ENCODE results near the gene HRK.

HRK gene

GRCh38 chr12:116887897-116888296 is 6.7 kb upstream of the HRK start:
- no peak for TF ChIP-seq POLR2A (IDR thresholded peaks at IDR 0.05; ENCODE audit: low read depth, low read length)
- no peak for DNase-seq (ENCODE audit: insufficient read length, low spot score)
- FAIRE-seq: no peak

GRCh38 chr12:116887244-116887643 is 6.0 kb upstream of the HRK start:
- TF ChIP-seq POLR2A (IDR thresholded peaks at IDR 0.05; ENCODE audit: low read depth, low read length): no peak
- DNase-seq (ENCODE audit: insufficient read length, low spot score) (no peak), FAIRE-seq (no peak)

DNA sequence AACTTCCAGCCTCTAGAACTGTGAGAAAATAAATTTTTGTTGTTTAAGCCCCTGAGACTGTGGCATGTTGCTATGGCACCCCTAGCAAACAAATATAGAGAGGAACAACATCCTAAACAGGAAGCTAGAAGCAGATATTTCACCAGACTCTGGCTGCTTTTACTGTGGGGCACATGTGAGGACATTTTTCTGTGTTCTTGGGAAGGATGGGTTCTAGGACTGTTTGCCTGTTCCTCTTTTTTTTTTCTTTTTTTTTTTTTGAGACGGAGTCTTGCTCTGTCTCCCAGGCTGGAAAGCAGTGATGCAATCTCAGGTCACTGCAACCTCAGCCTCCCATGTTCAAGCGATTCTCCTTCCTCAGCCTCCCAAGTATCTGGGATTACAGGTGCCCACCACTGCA is 4.2 kb upstream of the HRK start:
- DNase-seq (ENCODE audit: insufficient read length, low spot score) (no peak), FAIRE-seq (no peak)
- TF ChIP-seq POLR2A (IDR thresholded peaks at IDR 0.05; ENCODE audit: low read depth, low read length): no peak

DNA sequence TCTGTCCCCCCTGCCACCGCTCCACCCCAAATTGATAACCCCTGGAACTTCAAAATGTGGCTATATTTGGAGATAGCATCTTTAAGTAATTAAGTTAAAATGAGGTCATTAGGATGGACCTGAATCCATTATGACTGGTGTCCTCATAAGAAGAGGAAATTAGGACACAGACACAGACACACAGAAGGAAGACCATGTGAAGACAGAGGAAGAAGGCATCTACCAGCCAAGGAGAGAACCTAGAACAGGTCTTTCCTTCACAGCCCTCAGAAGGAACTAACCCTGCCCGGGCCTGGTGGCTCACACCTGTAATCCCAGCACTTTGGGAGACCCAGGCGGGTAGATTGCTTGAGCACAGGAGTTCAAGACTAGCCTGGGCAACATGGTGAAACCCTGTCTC is 3.6 kb upstream of the HRK start:
- no peak for DNase-seq (ENCODE audit: insufficient read length, low spot score)
- TF ChIP-seq POLR2A (IDR thresholded peaks at IDR 0.05; ENCODE audit: low read depth, low read length): no peak
- FAIRE-seq: no peak

GRCh38 chr12:116882742-116883141 is 1.5 kb upstream of the HRK start:
- no peak for DNase-seq (ENCODE audit: insufficient read length, low spot score)

DNA sequence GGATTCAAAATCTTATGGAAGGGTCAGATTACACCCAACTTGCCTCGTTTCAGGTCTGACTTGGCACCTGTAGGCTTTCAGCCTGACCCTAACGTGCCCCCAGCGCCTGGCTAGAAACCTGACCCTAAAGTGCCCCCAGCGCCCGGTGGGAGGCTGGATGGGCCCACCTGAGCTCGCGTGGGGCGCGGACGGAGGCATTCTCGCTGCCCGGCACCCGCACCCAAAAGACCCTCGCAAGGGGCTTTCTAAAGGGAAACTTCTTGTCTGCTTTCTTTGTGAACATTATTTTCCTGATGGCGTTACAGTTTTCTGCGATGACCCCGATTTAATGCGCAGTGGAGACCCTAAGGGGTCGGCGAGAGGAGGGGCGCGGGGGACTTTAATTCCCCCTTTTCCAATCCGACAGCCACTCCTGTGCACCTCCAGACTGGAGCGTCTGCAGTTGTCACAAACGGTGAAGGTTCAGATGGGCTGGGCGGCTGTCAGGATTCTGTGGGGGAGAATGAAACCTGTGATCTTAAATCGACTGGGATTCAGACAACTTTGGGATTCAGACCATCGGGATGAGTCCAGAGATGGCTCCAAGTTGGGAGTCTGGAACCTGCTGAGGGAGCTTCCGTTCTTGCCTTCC is 751 bp upstream of the HRK start:
- FAIRE-seq: no peak

More at GRCh38 chr12:116882742-116883141, 1.5 kb upstream of the HRK start:
- no peak for FAIRE-seq
- no peak for TF ChIP-seq POLR2A (IDR thresholded peaks at IDR 0.05; ENCODE audit: low read depth, low read length)

DNA sequence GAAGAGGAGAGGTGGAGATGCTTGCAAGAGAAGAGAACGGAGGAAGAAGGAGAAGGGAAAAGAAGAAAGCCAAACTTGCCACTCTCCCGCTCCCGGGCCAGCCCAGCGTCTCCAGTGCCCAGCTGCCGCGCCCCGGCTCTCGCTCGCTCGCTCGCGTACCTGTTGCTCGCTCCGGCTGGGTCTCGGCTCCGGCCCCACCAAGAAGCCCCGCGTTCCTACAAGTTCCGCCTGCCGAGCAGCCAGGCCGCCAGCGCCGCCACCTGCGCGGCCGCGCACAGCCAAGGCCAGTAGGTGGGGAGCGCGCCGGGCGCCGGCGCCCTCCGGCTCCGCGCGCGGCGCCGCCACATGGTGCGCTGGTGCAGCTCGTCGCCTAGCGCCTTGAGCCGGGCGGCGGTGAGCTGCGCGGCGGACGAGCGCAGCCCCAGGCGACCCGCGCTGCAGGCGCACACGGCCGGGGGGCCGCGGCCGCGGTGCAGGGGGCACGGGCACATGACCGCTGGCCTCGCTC is 370 bp downstream of the HRK start:
- DNase-seq (ENCODE audit: insufficient read length, low spot score): peak; percentile 52

More for the DNA sequence above, 751 bp upstream of the HRK start:
- no peak for TF ChIP-seq POLR2A (IDR thresholded peaks at IDR 0.05; ENCODE audit: low read depth, low read length)
- DNase-seq (ENCODE audit: insufficient read length, low spot score): no peak

DNA sequence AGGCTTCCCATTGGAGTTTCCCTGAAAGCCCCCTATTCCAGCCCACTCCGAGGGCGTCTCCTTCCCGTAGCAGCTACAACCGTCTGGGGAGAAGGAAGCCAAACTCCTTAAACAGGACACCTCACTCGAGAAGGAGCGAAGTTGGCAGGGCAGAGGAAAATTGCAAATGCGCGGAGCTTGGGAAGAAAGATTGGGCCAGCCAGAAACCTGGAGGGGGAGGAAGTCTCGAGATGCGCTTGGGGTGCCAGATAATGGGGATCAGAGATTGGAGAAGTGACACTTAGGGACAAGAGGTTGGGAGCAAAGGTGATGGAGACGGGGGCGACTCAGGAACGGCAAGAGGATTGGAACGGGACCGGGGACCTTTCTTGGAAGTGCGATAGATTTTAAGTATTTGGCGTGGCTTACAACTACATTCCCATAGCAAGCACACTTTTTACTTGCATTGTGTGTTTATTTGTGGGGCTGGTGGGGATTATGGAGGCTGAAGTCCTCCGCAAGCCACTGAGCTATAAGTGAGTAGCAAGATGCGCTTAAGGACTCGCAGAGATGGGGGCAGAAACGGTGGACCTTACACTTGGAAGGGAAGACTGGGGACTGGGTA is 926 bp downstream of the HRK start:
- TF ChIP-seq POLR2A (IDR thresholded peaks at IDR 0.05; ENCODE audit: low read depth, low read length): no peak
- FAIRE-seq (no peak), DNase-seq (ENCODE audit: insufficient read length, low spot score) (no peak)

More for the DNA sequence above, 370 bp downstream of the HRK start:
- no peak for FAIRE-seq
- no peak for TF ChIP-seq POLR2A (IDR thresholded peaks at IDR 0.05; ENCODE audit: low read depth, low read length)

GRCh38 chr12:116879509-116880212 is 1.6 kb downstream of the HRK start:
- TF ChIP-seq POLR2A (IDR thresholded peaks at IDR 0.05; ENCODE audit: low read depth, low read length): no peak
- FAIRE-seq: no peak
- no peak for DNase-seq (ENCODE audit: insufficient read length, low spot score)

DNA sequence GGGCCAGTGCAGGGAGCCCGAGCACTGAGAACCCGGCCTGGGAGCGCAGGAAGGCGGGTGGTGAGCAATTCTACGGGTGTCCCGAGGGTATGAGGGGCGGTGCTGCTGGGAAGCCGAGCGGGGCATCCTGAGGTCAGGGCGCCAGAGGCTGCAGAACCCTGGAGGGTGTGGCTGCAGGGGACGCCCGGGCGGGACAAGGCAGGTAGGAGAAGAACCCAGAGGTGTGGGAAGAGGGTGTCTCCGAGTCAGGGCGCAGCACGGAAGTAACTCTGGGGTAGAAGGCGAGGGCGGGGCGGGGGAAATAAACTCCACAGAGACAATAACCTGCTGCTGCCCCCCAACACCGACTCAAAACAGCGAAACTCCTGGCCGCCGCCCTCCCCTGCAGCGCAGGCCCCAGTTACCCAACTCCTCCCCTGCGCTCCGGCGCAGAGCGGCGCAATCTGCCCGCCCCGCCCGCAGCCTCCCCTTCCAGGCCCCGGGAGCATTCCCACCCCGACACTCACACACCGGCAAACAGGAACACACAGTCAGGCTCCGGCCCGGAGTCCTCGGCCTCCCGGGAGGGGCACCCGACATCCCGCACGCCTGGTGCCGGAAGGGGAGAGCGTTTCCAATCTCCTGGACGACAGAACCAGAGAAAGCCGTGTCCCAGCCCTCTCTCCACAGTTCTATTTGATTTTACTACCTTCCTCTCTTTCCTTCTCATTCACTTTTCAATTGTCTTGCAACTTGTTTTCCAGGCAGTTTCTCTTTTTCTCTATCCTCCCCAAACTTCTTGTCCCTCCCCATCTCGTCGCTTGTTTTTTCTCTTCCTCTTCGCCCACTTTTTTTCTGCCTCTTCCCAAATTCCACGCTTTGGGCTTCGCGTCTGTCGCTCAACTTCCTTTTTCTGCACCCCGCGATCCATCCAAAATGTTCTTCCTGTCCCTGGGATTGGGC is 2.4 kb downstream of the HRK start:
- DNase-seq (ENCODE audit: insufficient read length, low spot score): peak; percentile 78
- FAIRE-seq: no peak
- TF ChIP-seq POLR2A (IDR thresholded peaks at IDR 0.05; ENCODE audit: low read depth, low read length): no peak

DNA sequence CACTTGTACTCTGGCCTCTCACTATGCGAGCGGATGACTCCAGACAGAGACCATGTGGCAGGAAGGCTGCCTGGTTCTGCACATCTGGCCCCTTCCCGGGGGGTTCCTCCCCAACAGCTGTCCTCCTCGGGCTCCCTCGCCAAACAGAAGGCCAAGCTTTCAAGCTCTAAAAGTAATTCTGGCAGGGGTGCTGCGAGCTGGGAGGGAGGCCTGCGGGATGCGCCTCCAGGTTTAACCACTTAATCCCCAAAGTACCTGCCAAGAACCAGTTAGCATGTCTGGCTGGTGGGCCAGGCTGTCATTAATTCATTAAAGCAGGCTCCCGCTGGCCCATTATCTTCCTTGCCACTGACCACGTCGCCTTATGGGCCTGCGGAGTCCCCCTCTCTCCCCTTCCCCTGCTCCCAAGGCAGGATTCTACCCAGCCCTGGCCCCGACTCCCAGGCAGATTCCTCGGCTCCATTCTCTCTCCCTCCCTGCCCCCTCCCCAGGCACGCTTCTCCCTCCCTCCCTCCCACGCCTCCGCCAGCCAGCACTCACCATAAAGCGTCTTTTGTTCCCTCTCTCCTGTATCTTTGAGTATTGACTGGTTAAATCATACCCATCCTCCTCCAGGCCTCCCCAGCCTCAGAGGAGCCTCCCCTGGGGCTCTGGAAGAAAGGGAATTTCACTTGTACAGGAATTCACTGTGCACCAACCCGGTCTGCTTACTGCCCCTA is 4.9 kb downstream of the HRK start:
- DNase-seq (ENCODE audit: insufficient read length, low spot score) (no peak), FAIRE-seq (no peak)
- TF ChIP-seq POLR2A (IDR thresholded peaks at IDR 0.05; ENCODE audit: low read depth, low read length): no peak

DNA sequence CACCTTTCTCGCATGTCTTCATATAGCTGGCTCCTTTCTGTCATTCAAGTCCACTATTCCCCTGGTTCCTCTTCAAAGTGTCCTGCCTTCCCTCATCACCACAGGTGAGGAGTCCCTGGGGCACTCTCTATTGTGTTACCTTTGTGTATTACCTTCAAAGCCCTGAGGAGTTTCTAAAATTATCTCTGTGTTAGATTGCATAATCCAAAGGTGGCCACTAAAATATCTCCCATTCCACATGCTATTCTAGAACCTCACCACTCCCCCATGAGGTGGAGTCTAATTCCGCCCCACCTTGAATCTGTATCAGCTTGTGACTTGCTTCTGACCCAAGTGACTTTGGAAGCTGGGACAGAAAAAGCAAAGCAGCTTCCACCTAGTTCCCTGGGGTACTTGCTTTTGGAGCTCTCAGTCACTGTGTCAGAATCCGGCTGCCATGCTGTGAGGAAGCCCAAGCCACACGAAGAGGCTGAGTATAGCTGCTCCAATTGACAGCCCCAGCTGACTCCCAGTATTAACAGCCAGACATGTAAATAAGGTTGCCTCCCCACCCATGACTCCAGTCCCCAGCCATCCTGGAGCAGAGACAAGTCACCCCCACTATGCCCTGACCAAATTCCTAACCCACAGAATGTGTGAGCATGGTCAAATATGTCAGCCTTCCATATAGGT is 6.8 kb downstream of the HRK start:
- TF ChIP-seq POLR2A (IDR thresholded peaks at IDR 0.05; ENCODE audit: low read depth, low read length): no peak
- DNase-seq (ENCODE audit: insufficient read length, low spot score) (no peak), FAIRE-seq (no peak)

- FAIRE-seq: no peak
- TF ChIP-seq POLR2A (IDR thresholded peaks at IDR 0.05; ENCODE audit: low read depth, low read length): no peak
- no peak for DNase-seq (ENCODE audit: insufficient read length, low spot score)
Observed at GRCh38 chr12:116870306-116870705, 10.9 kb downstream of the HRK start.
